ENCODE results near the gene MAPK1IP1L. TPM values are rescaled to one million over a fixed set of nuclear protein-coding genes. Genes with fewer than 3 reads are reported as not detected.

Gene MAPK1IP1L
- total and polyA plus RNA-seq, 2 of the 4 experiments (the other 2 are of a cell fraction): 44.8 to 168 TPM

DNA sequence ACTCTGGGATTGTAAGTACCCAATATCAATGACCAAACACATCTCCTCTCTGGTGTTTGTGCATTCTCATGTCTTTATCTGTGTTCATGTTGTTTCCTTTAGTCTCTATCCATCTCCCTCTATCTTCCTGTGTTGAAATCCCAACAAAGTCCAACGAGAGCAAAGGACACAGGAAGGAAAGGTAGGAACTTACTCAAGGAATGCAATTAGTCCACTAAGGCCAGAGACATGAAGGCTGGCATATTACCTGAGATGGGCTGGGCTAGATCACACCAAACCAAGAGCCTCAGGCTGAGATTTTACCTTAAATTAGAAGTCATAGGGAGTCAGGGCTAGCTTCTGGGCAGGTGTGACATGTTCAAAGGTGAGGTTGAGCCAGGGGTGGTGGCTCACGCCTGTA, 63.3 kb downstream of the MAPK1IP1L start:
- Histone ChIP-seq H3K56ac (ENCODE audit: extremely low read depth, insufficient read depth, low read length) (no peak overlapping the region), H3K18ac (ENCODE audit: low read depth, low read length) (no peak overlapping the region), H2BK5ac (ENCODE audit: low read depth, low read length, poor library complexity, severe bottlenecking) (no peak overlapping the region), H2BK20ac (ENCODE audit: low read depth, low read length) (no peak overlapping the region), H3K9ac (ENCODE audit: low read depth, low read length) (no peak overlapping the region), H2AK9ac (replicated peaks; ENCODE audit: low read depth, low read length, poor library complexity) (no peak overlapping the region), H3K4me1 (ENCODE audit: control insufficient read depth, insufficient read depth, low read length) (peaks cover 2% of the 10 kb centered on the region; the same call in 1 of the 2 replicates), H3K14ac (replicated peaks; ENCODE audit: low read depth, low read length) (no peak overlapping the region), H3K9me3 (ENCODE audit: control insufficient read depth, insufficient read depth, low read length) (no peaks in the 10 kb centered on the region), H2AFZ (replicated peaks; ENCODE audit: low read length, poor library complexity) (no peak overlapping the region), H3K4ac (ENCODE audit: low read depth, low read length) (no peak overlapping the region), H3K23ac (ENCODE audit: low read depth, low read length) (no peak overlapping the region), H4K20me1 (ENCODE audit: insufficient read depth, low read length) (no peaks in the 10 kb centered on the region), H4K5ac (ENCODE audit: low read depth, low read length) (no peak overlapping the region), H3K36me3 (ENCODE audit: control insufficient read depth, insufficient read depth, low read length) (no peaks in the 10 kb centered on the region), H2BK120ac (ENCODE audit: low read depth, low read length) (no peak overlapping the region), H3K9me1 (ENCODE audit: insufficient read depth, low read length) (peaks cover 4% of the 10 kb centered on the region), H3K27ac (ENCODE audit: insufficient read depth, low read length) (no peak overlapping the region), H3K4me2 (ENCODE audit: low read depth, low read length) (no peak overlapping the region), H4K8ac (ENCODE audit: low read depth in 2 of 2, low read length in 2 of 2) (no peak overlapping the region), H3K79me1 (ENCODE audit: low read depth in 1 of 2, low read length in 2 of 2) (peaks cover 0 to 2% of the 10 kb centered on the region in 2 experiments; a peak in 1 of 4 replicates), H2BK15ac (ENCODE audit: low read depth, low read length) (no peak overlapping the region), H2AK5ac (ENCODE audit: low read depth, low read length) (no peak overlapping the region), H3K4me3 (ENCODE audit: insufficient read depth, low read depth, low read length) (no peak overlapping the region), H3K27me3 (ENCODE audit: control insufficient read depth, insufficient read depth, low read length) (no peaks in the 10 kb centered on the region), H4K91ac (ENCODE audit: insufficient read depth, low read depth, low read length) (no peak overlapping the region)
- DNase-seq (no peak), ATAC-seq (ENCODE audit: low read depth) (no peak)
- no peak for TF ChIP-seq CEBPB (IDR thresholded peaks at IDR 0.05; ENCODE audit: low read depth, low read length)
- no peak for TF ChIP-seq MAZ (IDR thresholded peaks at IDR 0.05; ENCODE audit: borderline replicate concordance, low read depth, low read length)
- TF ChIP-seq CTCF (conservative IDR thresholded peaks at IDR 0.05; ENCODE audit: low read depth, low read length): no peak
- TF ChIP-seq MAFK (IDR thresholded peaks at IDR 0.05; ENCODE audit: low read depth, low read length): no peak
- no peak for TF ChIP-seq RCOR1 (IDR thresholded peaks at IDR 0.05; ENCODE audit: insufficient replicate concordance, low read length)
- TF ChIP-seq CHD1 (IDR thresholded peaks at IDR 0.05; ENCODE audit: low read depth, low read length): no peak
- TF ChIP-seq, protein P1, sequence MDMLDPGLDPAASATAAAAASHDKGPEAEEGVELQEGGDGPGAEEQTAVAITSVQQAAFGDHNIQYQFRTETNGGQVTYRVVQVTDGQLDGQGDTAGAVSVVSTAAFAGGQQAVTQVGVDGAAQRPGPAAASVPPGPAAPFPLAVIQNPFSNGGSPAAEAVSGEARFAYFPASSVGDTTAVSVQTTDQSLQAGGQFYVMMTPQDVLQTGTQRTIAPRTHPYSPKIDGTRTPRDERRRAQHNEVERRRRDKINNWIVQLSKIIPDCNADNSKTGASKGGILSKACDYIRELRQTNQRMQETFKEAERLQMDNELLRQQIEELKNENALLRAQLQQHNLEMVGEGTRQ (IDR thresholded peaks at IDR 0.05; ENCODE audit: low read depth, low read length): no peak
- TF ChIP-seq, protein P2, sequence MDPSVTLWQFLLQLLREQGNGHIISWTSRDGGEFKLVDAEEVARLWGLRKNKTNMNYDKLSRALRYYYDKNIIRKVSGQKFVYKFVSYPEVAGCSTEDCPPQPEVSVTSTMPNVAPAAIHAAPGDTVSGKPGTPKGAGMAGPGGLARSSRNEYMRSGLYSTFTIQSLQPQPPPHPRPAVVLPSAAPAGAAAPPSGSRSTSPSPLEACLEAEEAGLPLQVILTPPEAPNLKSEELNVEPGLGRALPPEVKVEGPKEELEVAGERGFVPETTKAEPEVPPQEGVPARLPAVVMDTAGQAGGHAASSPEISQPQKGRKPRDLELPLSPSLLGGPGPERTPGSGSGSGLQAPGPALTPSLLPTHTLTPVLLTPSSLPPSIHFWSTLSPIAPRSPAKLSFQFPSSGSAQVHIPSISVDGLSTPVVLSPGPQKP (IDR thresholded peaks at IDR 0.05; ENCODE audit: borderline replicate concordance, low read depth, low read length): no peak
- no peak for TF ChIP-seq BHLHE40 (IDR thresholded peaks at IDR 0.05; ENCODE audit: low read depth, low read length)
- no peak for TF ChIP-seq NFE2L2 (IDR thresholded peaks at IDR 0.05; ENCODE audit: low read depth, low read length)
- no peak for TF ChIP-seq MXI1 (IDR thresholded peaks at IDR 0.05; ENCODE audit: borderline replicate concordance, low read depth, low read length)
- TF ChIP-seq RFX5 (IDR thresholded peaks at IDR 0.05; ENCODE audit: low read depth, low read length): no peak
- TF ChIP-seq RAD21 (IDR thresholded peaks at IDR 0.05; ENCODE audit: low read length): no peak
- no peak for TF ChIP-seq POLR2A (IDR thresholded peaks at IDR 0.05; ENCODE audit: low read depth, low read length)
- TF ChIP-seq SMC3 (IDR thresholded peaks at IDR 0.05; ENCODE audit: low read depth, low read length): no peak
- no peak for TF ChIP-seq FOS (IDR thresholded peaks at IDR 0.05; ENCODE audit: low read depth, low read length)
- POLR2A ChIA-PET (ENCODE audit: unreplicated experiment): no interaction called here
- in situ Hi-C loops (cut with MboI; ENCODE audit: low sequenced_read_pairs) (no loop called here), intact Hi-C loops (cut with micrococcal nuclease) (no loop called here), dilution Hi-C loops (cut with HindIII; ENCODE audit: low sequenced_read_pairs, unreplicated experiment) (no loop called here)
- WGBS, 2 experiments (ENCODE audit: extremely low coverage in 2 of 2, insufficient read length in 1 of 2): 100% methylated on average over 1 of the region's 2 CpGs; no CpG with 5 or more reads in 1 of the 2 experiments
- CTCF ChIA-PET: no interaction called here
- no TSS peak for BruUV-seq (replicated peaks)

Measured in IMR-90 (cell line).